Islet of Langerhans (tissue), 1 donor: ENCODE data around the gene NEMP1.
"Not testable (repeated sequence)": the region's sequence is repeated elsewhere in the genome, so short reads cannot be mapped to it uniquely, and the experiment has no call there.

Experiments
- FAIRE-seq: peaks from one replicate; lab custom pipeline; 2011; peaks lifted over from hg19 to GRCh38; lab: Jason Lieb, UNC

NEMP1 gene

DNA sequence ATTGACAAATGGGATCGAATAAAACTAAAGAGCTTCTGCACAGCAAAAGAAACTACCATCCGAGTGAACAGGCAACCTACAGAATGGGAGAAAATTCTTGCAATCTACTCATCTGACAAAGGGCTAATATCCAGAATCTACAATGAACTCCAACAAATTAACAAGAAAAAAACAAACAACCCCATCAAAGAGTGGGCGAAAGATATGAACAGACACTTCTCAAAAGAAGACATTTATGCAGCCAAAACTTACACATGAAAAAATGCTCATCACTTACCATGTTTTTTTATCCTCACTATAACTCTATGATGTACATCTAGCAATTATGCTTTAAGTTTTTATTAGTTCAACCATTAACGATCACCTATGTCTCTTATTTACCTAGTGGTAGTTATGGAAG, 24.7 kb downstream of the NEMP1 start:
- not testable (repeated sequence) for FAIRE-seq

DNA sequence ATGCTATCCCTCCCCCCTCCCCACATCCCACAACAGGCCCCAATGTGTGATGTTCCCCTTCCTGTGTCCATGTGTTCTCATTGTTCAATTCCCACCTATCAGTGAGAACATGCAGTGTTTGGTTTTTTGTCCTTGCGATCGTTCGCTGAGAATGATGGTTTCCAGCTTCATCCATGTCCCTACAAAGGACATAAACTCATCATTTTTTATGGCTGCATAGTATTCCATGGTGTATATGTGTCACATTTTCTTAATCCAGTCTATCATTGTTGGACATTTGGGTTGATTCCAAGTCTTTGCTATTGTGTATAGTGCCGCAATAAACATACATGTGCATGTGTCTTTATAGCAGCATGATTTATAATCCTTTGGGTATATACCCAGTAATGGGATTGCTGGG, 25.4 kb downstream of the NEMP1 start:
- FAIRE-seq: not testable (repeated sequence)

DNA sequence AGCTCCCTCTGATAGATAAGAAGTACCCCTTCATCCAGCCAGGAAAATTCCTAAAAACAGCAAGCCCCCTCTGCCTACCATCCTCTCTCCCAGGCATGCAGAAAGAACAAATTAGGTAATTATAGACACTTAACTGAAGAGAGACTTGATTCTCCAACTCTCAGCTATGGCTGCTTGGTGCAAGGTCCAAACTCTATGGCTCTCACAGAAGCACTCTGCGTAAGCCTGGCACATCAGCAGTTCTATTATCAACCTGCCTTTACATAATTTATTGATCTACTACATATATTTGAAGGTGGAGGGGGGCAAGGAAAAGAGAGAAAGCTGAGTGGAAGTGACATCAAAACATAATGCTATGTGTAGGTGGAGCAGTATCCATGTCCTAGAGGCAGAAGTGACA, 27.6 kb downstream of the NEMP1 start:
- no peak for FAIRE-seq

DNA sequence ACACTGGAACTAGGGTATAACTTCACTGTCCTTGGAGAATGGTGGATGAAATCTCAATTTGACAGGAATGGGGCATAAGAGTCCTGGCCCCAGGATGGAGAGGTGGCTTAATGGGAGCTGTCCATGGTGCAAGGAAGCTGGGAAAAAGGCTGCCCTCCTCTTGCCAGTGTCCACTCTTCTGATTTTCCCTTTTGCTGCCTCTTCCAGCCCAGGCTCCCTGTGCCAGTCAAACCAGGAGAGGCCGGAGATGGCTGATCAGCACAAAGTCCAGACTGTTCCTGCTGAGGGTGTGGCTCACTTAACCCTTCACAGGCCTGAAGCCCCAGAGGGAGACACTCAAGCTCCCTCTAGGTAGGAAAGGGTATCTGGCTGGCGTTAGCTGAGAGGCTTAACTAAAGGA, 28.7 kb downstream of the NEMP1 start, which contains the start of gene MYO1A:
Gene MYO1A, minus strand, starts transcription at position 240 of the 400 bp plus-strand sequence. CDS start 1,806 bp downstream, outside the sequence.
- no peak for FAIRE-seq

DNA sequence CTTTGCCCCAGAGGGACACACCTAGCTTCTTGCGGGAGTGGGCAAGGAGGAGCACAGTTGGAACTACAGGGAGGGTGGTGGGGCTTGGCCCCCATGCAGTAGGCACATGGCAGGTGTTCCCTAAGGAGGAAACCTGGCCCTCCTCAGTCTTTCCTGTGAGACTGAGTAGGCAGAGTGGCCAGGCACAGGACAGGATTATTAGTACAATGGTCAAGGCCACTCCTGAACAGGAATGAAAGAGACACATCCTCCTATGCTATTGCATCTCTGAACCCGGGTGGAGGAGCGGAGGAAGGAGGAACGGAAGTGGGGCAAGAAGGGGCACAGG, 29.5 kb downstream of the NEMP1 start:
- FAIRE-seq: no peak

DNA sequence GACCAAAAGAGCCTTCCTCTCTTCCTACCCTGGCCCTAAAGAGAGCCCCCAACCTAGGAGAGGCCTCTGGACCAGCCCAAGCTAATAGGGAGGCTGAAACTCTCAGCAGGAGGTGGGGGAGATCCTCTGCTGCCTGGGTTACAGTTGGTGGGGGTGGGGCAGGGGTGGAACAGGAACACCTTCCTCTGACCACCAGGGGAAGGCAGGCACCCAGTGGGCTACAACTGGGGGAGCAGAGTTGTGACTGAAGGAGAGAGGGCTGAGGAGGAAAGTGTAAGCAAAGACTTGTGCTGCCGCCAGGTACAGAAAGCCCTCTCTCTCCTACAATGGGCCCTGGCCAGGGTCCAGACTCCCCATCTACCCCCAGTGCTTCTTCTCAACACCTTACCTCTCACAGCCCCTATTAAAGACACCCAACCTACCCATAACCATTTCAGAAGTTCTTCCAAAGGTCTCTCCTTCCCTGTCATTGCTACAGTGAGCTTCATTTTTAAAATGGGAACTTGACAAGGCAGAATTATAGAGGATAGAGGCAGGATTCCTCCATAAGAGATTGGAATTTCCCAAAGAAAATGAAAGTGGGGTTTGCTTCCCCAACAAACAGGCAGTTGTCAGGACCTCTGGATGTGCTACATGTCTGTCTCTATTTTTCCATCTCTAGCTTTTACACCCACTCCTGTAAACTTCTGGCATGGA, 30.0 kb downstream of the NEMP1 start:
- FAIRE-seq: no peak

DNA sequence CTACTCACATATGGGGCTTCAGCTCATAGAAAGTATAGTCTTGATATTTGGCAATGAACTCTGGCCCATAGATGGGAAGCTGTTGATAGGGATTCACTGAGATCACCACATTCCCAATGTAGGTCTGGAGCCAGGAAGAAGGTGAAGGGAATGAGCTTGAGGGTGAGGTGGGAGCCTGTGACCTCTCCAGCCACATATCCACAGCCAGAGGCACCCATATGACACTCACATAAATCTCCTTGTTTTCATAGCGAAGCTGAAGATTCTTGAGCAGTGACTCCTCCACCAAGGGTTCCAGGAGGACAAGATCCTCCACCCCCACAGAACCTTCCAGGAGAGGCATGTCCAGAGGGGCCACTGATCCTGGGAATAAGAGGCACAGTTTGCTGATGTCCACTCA, 30.6 kb downstream of the NEMP1 start:
- no peak for FAIRE-seq

DNA sequence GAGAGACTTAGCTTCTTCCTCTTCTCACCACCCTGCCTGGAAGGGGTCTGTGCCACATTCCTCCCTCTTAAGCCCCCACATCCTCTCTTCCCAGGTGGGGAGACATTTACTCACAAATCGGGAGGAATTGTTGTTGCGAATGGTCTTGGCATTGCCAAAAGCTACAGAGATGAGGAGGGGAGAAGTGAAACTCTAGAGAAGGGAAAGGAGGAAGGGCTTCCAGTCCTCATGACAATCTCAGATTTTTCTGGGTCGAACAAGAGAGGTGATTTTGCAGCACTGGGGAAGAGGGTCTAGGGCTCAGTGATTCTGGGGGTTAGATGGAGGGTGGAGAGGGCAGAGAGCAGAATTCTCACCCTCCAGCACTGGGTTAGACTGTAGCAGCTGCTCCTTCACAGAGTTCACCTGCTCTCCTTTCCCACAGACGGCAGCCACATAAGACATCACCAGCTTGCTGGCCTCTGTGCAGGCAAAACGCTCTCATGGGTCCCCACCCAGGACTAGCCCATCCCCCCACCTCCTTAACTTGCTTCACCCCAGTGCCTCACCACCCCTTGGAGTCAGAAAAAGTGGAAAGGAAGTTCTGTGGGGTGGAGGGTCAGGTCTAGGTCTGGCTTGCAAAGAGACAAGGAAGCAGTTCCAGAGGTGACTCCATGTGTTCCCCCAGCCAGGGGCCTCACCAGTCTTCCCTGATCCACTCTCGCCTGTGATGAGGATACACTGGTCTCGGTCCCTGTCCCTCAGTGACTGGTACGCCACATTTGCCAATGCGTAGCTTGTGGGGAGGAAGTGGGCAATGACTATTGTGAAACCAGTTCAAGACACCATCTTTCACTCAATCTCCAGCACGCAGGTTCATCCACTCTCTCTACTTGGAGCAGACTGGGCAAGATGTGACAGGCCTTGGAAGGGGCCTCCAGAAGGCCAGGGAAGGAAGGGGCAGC, 31.4 kb downstream of the NEMP1 start:
- FAIRE-seq: no peak

DNA sequence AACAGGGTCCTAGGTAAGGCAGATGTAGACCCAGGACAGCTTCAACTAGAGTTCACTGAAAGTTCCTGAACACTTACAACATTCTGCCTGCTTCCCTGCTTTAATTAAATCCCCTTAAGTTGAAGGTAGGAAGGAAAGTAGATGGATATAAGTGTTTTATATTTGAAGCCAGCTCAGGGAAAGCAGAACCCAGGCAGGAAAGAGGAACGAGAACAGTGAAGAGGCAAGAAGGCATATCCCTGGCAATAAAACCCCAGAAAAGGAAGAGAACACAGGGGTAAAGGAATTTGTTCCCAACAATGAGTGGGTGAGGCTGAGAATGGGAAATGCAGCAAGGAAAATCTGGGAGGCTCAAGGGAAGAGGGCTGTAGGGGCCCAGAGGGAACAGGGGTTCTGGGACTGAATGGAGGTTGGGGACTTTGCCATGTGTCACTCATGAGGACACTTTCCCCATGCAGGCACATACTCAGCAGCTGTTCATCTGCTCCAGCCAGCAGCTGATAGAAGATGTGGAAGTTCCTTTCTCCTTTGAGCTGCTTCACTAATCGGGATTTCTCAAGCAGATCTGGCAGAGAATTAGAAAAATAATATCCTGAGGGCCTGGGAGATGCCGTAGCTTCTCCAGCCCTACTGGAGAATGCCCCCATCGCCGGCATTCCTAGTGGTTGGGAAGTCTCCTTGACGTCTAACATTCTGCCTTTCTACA, 32.4 kb downstream of the NEMP1 start:
- no peak for FAIRE-seq

DNA sequence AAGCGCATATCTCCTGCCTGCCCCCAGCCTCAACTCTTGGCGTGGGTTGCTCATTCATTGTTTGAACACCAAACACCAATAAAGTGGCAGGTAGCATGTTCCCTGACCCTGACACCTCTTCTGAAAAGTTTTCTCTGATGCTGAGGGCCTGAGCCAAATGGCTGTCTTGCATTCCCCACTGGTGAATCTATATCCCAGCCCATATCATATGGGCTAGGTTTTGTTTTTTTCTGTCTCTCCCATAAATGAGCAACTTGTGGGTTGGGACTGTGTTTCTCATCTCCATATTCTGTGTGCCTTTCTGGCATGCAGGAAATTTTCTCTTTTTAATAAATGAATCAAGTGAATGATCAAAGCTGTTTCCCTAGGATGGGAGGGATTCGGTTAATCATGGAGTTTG, 33.7 kb downstream of the NEMP1 start:
- no peak for FAIRE-seq

DNA sequence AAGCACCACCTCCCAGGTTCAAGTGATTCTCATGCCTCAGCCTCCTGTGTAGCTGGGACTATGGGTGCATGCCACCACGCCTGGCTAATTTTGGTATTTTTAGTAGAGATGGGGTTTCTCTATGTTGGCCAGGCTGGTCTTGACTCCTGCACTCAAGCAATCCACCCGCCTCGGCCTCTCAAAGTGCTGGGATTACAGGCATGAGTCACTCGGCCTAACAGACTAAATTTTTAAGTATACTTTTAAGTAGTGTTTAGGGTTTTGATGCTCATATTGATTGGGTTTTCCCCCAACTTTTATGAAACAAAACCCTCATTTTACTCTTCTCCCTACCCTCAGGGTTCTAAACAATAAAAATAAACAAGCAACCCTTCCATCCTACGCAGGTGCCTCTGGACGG, 34.1 kb downstream of the NEMP1 start:
- no peak for FAIRE-seq

DNA sequence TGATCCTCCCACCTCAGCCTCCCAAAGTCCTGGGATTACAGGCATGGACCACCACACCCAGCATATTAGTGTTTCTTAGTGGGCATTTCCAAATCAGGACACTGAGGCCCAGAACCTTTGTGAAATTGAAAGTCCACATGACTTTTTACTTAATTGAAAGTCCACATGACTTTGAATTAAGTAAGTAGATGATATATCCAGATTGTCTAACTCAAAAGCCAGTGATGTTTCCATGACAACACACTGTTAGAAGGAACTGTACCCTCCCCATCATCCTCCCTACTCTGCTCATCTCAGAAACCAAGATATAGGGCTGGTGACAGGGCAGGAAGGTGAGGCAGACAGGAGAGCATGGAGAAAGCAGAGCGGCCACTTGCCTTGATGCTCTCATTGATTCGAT, 35.9 kb downstream of the NEMP1 start:
- FAIRE-seq: no peak

DNA sequence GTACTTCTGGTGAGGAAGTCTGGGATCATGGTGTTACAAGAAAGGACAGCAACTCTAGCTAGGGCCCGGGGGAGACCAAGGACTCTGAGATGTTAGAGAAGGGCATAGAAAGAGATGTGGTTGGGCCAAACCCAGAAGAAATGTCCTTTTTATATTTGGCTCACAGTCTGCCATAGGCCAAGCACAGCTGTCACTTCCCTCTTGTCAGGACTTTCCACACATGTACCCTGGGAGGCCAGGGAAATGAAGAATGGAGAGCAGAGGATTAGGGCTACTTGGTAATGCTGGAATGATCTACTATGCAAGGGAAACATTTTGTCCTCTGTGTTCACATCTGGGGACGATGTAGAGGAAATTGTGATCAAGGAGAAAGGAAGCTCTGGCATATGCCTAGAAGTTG, 37.8 kb downstream of the NEMP1 start:
- FAIRE-seq: no peak

DNA sequence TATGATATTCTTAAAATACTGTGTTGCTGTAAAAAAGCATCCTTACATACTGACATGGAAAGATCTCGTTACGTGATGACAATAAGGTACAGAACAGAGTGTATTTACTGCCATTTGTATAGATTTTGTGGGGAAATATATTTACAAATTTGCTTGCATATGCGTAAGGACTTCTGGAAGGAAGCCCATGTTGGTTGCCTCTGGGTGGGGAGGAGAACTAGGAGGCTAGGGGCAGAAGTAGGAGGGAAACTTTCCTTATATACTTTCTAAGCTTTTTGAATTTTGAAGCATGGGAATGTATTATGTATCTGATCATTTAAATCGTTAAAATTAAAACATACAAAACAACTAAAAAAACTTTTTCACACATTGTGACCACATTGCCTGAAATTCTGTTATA, 38.4 kb downstream of the NEMP1 start:
- FAIRE-seq: no peak

DNA sequence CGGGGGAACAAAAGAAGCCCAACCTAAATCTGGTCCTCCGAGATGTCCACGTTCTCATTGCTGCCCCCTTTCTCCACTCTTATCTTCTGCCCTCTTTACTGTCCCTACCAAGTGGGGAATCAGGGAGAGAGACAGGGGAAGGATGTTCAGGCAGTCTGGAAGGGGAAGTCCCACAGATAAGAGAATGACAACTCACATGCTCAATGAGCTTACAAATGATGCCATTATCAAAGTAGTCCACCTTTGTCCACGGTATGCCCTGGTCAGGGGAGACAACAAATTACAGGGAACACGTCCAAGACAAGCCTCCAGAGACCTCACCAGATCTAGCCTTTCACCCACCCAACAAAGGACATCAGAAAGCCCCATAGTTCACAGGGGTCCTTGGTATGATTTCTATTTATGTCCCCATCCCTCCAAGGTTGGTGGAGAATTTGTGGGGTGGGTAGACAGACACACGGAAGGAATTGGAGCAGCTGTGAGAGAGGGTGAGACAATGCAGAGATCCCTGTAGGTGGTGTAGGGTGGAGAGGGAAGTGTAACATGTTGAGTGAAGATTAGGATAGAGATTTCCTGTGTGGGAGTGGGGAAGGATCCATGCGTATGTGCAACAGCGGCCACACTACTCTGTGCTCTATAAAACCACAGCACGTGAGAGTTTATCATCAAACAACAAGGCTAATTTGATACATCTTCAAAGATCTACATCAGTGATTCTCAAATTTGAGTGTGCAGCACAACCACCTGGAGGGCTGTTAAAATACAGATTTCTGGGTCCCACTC, 39.4 kb downstream of the NEMP1 start:
- FAIRE-seq: no peak

DNA sequence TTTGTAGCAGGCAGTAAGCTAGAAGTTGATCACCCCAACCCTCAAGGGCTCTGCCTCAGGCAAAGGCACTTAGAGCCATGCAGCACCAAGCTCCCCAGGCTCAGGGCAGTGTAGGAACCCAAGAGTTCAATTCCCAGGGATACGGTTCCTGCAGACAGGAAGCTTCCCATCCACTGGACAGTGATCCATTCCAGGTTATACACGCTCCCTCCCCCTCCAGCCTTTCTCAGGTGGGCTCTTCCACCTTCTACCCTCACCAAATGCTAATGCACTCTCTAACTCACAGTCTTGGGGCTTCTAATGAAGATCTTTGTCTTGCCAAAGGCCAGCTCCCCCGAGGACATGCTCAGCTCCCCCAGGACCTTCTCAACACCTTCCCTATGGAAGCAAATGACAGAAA, 41.3 kb downstream of the NEMP1 start:
- FAIRE-seq: no peak

DNA sequence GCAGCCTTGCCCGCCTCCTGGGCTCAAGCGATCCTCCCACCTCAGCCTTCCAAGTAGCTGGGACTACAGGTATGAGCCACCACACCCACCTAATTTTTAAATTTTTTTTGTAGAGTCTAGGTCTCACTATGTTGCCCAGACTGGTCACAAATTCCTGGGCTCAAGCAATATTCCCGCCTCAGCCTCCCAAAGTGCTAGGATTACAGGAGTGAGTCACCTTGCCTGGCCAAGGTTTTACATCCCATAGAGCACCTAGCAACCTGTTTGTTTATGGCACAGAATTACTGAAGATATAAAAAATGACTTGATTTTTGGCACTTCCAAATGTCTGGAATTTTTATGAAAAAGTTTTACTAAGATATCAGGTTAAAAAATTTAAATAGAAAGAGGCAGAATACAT, 45.2 kb downstream of the NEMP1 start:
- FAIRE-seq: no peak

DNA sequence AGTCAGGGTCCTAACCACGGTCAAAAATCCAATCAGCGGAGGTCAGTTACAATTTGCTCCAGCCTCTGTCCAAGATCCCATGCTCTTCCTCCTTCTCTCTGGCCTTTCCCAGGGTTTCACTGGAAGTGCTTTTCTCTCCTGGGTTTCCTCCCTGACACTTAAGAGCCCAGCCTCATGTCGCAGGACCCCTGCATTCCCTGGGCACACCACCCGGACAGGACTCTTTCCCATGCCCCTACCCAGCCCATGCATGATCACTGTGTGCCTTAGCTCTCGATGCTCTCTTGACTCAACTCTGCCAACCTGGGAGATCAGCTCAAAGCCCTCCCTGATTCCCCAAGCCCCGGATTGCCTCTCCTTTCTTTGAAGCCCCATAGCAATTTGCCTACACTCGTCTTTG, 46.8 kb downstream of the NEMP1 start:
- FAIRE-seq: no peak

DNA sequence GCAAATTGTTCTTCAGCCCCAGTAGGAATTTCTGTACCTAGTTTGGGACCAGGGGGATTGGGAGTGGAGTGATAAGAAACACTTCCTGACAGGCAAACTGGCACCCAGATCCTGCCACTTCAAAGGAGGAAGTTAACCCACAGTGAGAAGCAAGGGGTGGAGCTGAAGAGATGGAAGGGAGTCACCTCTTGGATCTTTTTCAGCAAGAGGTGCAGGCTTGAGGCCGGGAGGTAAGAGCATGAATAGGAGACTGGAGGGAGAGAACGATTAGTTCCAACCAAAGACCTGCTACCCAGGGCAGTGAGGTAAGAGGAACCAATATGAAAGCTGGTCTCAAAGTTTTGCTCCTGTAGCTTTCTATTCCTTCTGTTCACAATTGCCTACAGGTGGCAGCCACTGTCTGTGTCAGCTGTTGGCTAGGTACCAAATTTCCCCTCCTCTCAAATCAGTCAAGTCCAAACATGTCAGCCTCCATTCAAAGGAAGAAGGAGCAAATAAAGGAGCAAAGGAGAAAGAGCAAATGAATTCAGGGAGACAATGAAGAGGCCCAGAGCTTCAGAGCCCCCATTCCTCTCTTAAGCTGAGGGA, 47.4 kb downstream of the NEMP1 start:
- no peak for FAIRE-seq

DNA sequence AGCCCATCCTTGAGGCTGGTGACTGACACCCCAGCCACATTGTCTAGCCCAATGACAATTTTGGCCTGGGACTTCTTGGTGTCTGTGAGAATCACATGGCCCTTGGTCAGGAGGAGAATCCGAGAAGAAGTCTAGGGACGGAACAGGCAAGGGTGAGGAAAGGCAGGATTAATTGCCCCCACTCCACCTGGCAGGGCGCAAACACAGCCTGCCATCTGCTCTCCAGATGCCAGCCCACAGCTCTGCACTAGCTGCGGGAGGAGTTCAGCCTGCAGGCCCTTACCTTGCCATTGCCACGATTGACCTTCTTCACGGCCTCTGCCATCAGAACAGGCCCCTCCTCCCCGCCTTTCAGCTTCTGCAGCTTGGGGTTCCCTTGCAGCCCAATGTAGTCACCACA, 49.1 kb downstream of the NEMP1 start:
- FAIRE-seq: no peak

DNA sequence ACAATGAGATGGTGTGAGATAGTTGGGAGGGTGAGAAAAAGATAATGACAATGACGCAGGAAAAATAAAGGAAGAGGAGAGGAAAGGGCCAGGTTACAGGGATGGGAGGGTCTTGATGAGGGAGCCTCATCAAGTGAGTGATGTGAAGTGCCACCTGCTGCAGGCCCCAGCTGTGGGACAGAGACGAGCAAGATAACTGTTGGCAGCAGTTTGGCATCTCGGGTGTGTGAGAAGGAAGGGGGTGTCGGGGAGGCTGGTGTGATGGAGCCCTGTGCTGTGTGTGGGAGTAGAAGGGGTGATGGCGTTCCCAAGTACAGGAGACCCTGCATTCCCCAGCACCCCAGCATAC, 50.8 kb downstream of the NEMP1 start:
- FAIRE-seq: no peak
